HCT116 (cell line): Measurements from ENCODE around the gene SH3PXD2A. TPM values are rescaled to one million over a fixed set of nuclear protein-coding genes. Genes with fewer than 3 reads are reported as not detected.

ENCODE experiments used
- ATAC-seq: fragments of 200-7000 bp; cut with Tn5 transposase; 2 replicates; pipeline ENCODE4 v1.9.1; 2020; ENCODE audit warnings: mild to moderate bottlenecking, moderate library complexity
- BruUV-seq: library from RNA; stranded (reverse); fragments of 400-500 nt; replicated peaks from 2 replicates; lab custom pipeline; 2021; lab: Mats Ljungman, UMichigan
- CTCF ChIA-PET: fragments of 300-600 bp; sonication (Branson Sonifier 250); formaldehyde crosslinking; loops from one replicate; lab custom pipeline; 2021; ENCODE audit warnings: antibody characterized with exemption; lab: Charles Lee
- POLR2A ChIA-PET: fragments of 300-600, 350-600 bp; sonication (Branson Sonifier 250); formaldehyde crosslinking; loops from one replicate; lab custom pipeline; 2021; ENCODE audit warnings: antibody characterized with exemption; lab: Charles Lee
- RAD21 ChIA-PET, 2 experiments: fragments of 300-600 bp; sonication (Branson Sonifier 250); formaldehyde crosslinking; loops; one replicate each; lab custom pipeline; 2023; ENCODE audit warnings: low total read pairs in 2 of 2; ENCODE audit not compliant: uncharacterized antibody in 2 of 2, unreplicated experiment in 2 of 2, low non-redundant PET in 1 of 2; lab: Charles Lee
- DNase-seq: peaks from one replicate; pipeline ENCODE4 v3.0.0-alpha.2; 2010; ENCODE audit warnings: low read depth, low spot score
- H2AFZ ChIP-seq: fragments of 200-600 bp; shearing (Covaris generic), sonication (generic); 2 replicates; pipeline ENCODE4 v1.6.1; 2017; ENCODE audit warnings: low read depth, mixed run types, mixed read lengths, antibody characterized with exemption, low read length; ENCODE audit not compliant: poor library complexity, severe bottlenecking
- H3K27ac ChIP-seq: 2 replicates; pipeline ENCODE4 v1.5.1; 2012; ENCODE audit warnings: low read depth, low read length
- H3K27me3 ChIP-seq: fragments of 200-600 bp; sonication (generic); 2 replicates; pipeline ENCODE4 v1.6.1; 2016; ENCODE audit warnings: mixed run types, low read length, mixed read lengths; ENCODE audit not compliant: insufficient read depth
- H3K36me3 ChIP-seq, 2 experiments: fragments of 200-500 bp in 1 of 2; fragments of 200-600 bp in 1 of 2; sonication (Bioruptor generic) in 1 of 2; sonication (generic) in 1 of 2; 2 replicates each; pipeline versions ENCODE4 v1.5.1 to v1.6.1; 2014 to 2016; ENCODE audit warnings: low read length in 2 of 2, inconsistent platforms in 1 of 2, mixed read lengths in 1 of 2, mixed run types in 1 of 2; ENCODE audit not compliant: insufficient read depth in 2 of 2, control insufficient read depth in 1 of 2
- H3K4me1 ChIP-seq, 2 experiments: fragments of 200-600 bp in 1 of 2; sonication (generic) in 1 of 2; 2 replicates each; pipeline versions ENCODE4 v1.5.1 to v1.6.1; 2012 to 2017; ENCODE audit warnings: low read length in 2 of 2, inconsistent platforms in 1 of 2, mild to moderate bottlenecking in 1 of 2, mixed read lengths in 1 of 2, mixed run types in 1 of 2, moderate library complexity in 1 of 2; ENCODE audit not compliant: insufficient read depth in 2 of 2, control insufficient read depth in 1 of 2
- H3K4me2 ChIP-seq: fragments of 200-600 bp; sonication (generic); 2 replicates; pipeline ENCODE4 v1.6.1; 2017; ENCODE audit warnings: mixed run types, low read length, mixed read lengths
- H3K4me3 ChIP-seq, 2 experiments: fragments of 200-600 bp in 1 of 2; sonication (generic) in 1 of 2; replicated peaks in 1 of 2; 2 replicates each; pipeline ENCODE4 v1.5.1; 2011 to 2016; ENCODE audit warnings: low read length in 2 of 2, control low read depth in 1 of 2, low read depth in 1 of 2, mild to moderate bottlenecking in 1 of 2, mixed read lengths in 1 of 2, mixed run types in 1 of 2
- H3K79me2 ChIP-seq: fragments of 200-600 bp; sonication (generic); 2 replicates; pipeline ENCODE4 v1.6.1; 2017; ENCODE audit warnings: mild to moderate bottlenecking, mixed run types, low read length, moderate library complexity, mixed read lengths; ENCODE audit not compliant: insufficient read depth
- H3K9ac ChIP-seq: fragments of 200-600 bp; sonication (generic); 2 replicates; pipeline ENCODE4 v1.6.1; 2016; ENCODE audit warnings: low read length, mixed read lengths
- H3K9me2 ChIP-seq: fragments of 200-600 bp; sonication (generic), shearing (Covaris generic); 2 replicates; pipeline ENCODE4 v1.6.1; 2017; ENCODE audit warnings: mixed run types, mild to moderate bottlenecking, moderate library complexity; ENCODE audit not compliant: insufficient read depth
- H3K9me3 ChIP-seq, 2 experiments: fragments of 200-500 bp in 1 of 2; fragments of 200-600 bp in 1 of 2; sonication (Bioruptor generic) in 1 of 2; sonication (generic) in 1 of 2; 2 replicates each; pipeline ENCODE4 v1.6.1; 2014 to 2017; ENCODE audit warnings: low read length in 2 of 2, mixed read lengths in 2 of 2, inconsistent platforms in 1 of 2, low read depth in 1 of 2, mild to moderate bottlenecking in 1 of 2, mixed run types in 1 of 2, moderate library complexity in 1 of 2; ENCODE audit not compliant: control insufficient read depth in 1 of 2, insufficient read depth in 1 of 2
- H4K20me1 ChIP-seq: fragments of 200-600 bp; sonication (generic), shearing (Covaris generic); 2 replicates; pipeline ENCODE4 v1.6.1; 2017; ENCODE audit warnings: mixed run types, mild to moderate bottlenecking, moderate library complexity; ENCODE audit not compliant: insufficient read depth
- CBX3 ChIP-seq: IDR thresholded peaks from 2 replicates; pipeline ENCODE4 v1.6.1; 2012; ENCODE audit warnings: low read depth
- CEBPB ChIP-seq: IDR thresholded peaks from 2 replicates; pipeline ENCODE4 v1.6.1; 2012; ENCODE audit warnings: low read depth
- EGR1 ChIP-seq: IDR thresholded peaks from 2 replicates; pipeline ENCODE4 v1.6.1; 2012; ENCODE audit warnings: low read depth
- ELF1 ChIP-seq: IDR thresholded peaks from 2 replicates; pipeline ENCODE4 v1.6.1; 2012; ENCODE audit warnings: low read depth, borderline replicate concordance
- EZH2 ChIP-seq: fragments of 200-600 bp; sonication (generic); IDR thresholded peaks from 2 replicates; pipeline ENCODE4 v1.6.1; 2017; ENCODE audit warnings: antibody characterized with exemption, mixed run types
- EZH2phosphoT487 ChIP-seq: fragments of 200-600 bp; IDR thresholded peaks from 2 replicates; pipeline ENCODE4 v1.6.1; 2018; ENCODE audit warnings: antibody characterized with exemption, borderline replicate concordance
- FOSL1 ChIP-seq: IDR thresholded peaks from 2 replicates; pipeline ENCODE4 v1.6.1; 2012; ENCODE audit warnings: low read depth
- JUND ChIP-seq: IDR thresholded peaks from 2 replicates; pipeline ENCODE4 v1.6.1; 2012
- POLR2AphosphoS5 ChIP-seq: IDR thresholded peaks from 2 replicates; pipeline ENCODE4 v1.6.1; 2011; ENCODE audit warnings: mild to moderate bottlenecking, low read depth, low read length, moderate library complexity
- RAD21 ChIP-seq: IDR thresholded peaks from 2 replicates; pipeline ENCODE4 v1.6.1; 2012; ENCODE audit warnings: low read depth, mild to moderate bottlenecking
- SIN3A ChIP-seq: IDR thresholded peaks from 2 replicates; pipeline ENCODE4 v1.6.1; 2012; ENCODE audit warnings: low read depth
- SP1 ChIP-seq: IDR thresholded peaks from 2 replicates; pipeline ENCODE4 v1.6.1; 2012; ENCODE audit warnings: low read depth
- SRF ChIP-seq: IDR thresholded peaks from 2 replicates; pipeline ENCODE4 v1.6.1; 2012; ENCODE audit warnings: low read depth
- TCF7L2 ChIP-seq: IDR thresholded peaks from 2 replicates; pipeline ENCODE4 v1.7.0; 2011; ENCODE audit warnings: borderline replicate concordance, inconsistent platforms; ENCODE audit not compliant: insufficient read depth, insufficient read length; ENCODE audit errors: extremely low read depth
- YY1 ChIP-seq: IDR thresholded peaks from 2 replicates; pipeline ENCODE4 v1.6.1; 2011; ENCODE audit warnings: low read length, low read depth, moderate library complexity, mild to moderate bottlenecking; ENCODE audit not compliant: insufficient replicate concordance; ENCODE audit errors: extremely low read depth
- ZBTB33 ChIP-seq: IDR thresholded peaks from 2 replicates; pipeline ENCODE4 v1.6.1; 2011; ENCODE audit warnings: mild to moderate bottlenecking, low read length, moderate library complexity; ENCODE audit not compliant: insufficient replicate concordance; ENCODE audit errors: extremely low read depth
- ZFX ChIP-seq: fragments of 450-650 bp; IDR thresholded peaks from 2 replicates; pipeline ENCODE4 v1.6.1; 2017
- ZNF274 ChIP-seq: fragments of 200-500 bp; sonication (Bioruptor generic); IDR thresholded peaks from 2 replicates; pipeline ENCODE4 v1.6.1; 2014; ENCODE audit warnings: mild to moderate bottlenecking, low read depth, low read length, inconsistent platforms
- intact Hi-C: fragments of 100-400 bp; cut with micrococcal nuclease; formaldehyde crosslinking; loops from 2 replicates; pipeline ENCODE4 v1.10.0; 2022
- total RNA-seq: library from RNA; stranded (reverse); gene quantifications from one replicate; pipeline ENCODE4 v1.2.1, GENCODE V29; 2021; ENCODE audit not compliant: unreplicated experiment
- TF ChIP-seq, protein P1 (sequence below): IDR thresholded peaks from 2 replicates; pipeline ENCODE4 v1.6.1; 2012
- TF ChIP-seq, protein P2 (sequence below): IDR thresholded peaks from 2 replicates; pipeline ENCODE4 v1.6.1; 2012; ENCODE audit warnings: low read depth

Gene SH3PXD2A
- total RNA-seq, 1 experiment from 2014 or later = 8.7 TPM

DNA sequence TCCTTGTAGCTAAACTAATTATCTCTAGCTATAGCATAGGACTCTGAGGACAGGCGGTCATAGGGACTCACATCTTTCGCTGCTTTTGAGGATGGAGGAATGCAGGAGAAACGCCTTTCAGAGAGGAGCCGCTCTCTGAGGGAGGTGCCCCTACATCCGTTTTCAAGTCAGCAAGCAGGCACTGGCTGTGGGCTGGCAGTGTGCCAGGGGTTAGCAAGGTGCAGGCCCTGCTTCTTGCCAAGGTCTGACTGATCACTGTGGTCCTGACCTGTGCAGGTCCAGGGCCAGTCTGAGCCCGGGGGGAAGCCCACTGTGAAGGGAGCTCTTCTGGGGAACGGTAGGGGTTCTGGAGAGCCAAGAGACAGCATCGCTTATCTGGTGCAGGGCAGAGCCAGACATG is 89.4 kb downstream of the SH3PXD2A start:
- Histone ChIP-seq H3K4me1 (peaks cover 9 to 41% of the 10 kb centered on the region in 2 experiments), H3K36me3 (no peaks in the 10 kb centered on the region), H3K4me3 (no peak overlapping the region), H3K9me2 (no peaks in the 10 kb centered on the region), H3K79me2 (no peaks in the 10 kb centered on the region), H3K4me2 (no peak overlapping the region), H3K27ac (no peak overlapping the region), H3K27me3 (no peaks in the 10 kb centered on the region), H3K9ac (no peak overlapping the region), H4K20me1 (no peaks in the 10 kb centered on the region), H3K9me3 (no peaks in the 10 kb centered on the region), H2AFZ (no peak overlapping the region)
- ChIA-PET CTCF (no interaction called here), POLR2A (no interaction called here), RAD21 (no interaction called here)
- ATAC-seq = no peak
- TF ChIP-seq, protein P1, sequence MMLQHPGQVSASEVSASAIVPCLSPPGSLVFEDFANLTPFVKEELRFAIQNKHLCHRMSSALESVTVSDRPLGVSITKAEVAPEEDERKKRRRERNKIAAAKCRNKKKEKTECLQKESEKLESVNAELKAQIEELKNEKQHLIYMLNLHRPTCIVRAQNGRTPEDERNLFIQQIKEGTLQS = no peak
- no peak for TF ChIP-seq EZH2
- TF ChIP-seq SP1 = no peak
- TF ChIP-seq POLR2AphosphoS5 = no peak
- no peak for TF ChIP-seq SRF
- no peak for TF ChIP-seq YY1
- TF ChIP-seq TCF7L2 = no peak
- no peak for TF ChIP-seq ELF1
- no peak for TF ChIP-seq ZFX
- no peak for TF ChIP-seq ZBTB33
- no peak for TF ChIP-seq CEBPB
- no peak for TF ChIP-seq RAD21
- TF ChIP-seq FOSL1 = no peak
- no peak for TF ChIP-seq ZNF274
- TF ChIP-seq JUND = no peak
- no peak for TF ChIP-seq SIN3A
- no peak for TF ChIP-seq EZH2phosphoT487
- TF ChIP-seq, protein P2, sequence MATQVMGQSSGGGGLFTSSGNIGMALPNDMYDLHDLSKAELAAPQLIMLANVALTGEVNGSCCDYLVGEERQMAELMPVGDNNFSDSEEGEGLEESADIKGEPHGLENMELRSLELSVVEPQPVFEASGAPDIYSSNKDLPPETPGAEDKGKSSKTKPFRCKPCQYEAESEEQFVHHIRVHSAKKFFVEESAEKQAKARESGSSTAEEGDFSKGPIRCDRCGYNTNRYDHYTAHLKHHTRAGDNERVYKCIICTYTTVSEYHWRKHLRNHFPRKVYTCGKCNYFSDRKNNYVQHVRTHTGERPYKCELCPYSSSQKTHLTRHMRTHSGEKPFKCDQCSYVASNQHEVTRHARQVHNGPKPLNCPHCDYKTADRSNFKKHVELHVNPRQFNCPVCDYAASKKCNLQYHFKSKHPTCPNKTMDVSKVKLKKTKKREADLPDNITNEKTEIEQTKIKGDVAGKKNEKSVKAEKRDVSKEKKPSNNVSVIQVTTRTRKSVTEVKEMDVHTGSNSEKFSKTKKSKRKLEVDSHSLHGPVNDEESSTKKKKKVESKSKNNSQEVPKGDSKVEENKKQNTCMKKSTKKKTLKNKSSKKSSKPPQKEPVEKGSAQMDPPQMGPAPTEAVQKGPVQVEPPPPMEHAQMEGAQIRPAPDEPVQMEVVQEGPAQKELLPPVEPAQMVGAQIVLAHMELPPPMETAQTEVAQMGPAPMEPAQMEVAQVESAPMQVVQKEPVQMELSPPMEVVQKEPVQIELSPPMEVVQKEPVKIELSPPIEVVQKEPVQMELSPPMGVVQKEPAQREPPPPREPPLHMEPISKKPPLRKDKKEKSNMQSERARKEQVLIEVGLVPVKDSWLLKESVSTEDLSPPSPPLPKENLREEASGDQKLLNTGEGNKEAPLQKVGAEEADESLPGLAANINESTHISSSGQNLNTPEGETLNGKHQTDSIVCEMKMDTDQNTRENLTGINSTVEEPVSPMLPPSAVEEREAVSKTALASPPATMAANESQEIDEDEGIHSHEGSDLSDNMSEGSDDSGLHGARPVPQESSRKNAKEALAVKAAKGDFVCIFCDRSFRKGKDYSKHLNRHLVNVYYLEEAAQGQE = no peak
- no peak for TF ChIP-seq CBX3
- no peak for TF ChIP-seq EGR1
- BruUV-seq = no TSS peak
- intact Hi-C loops = no loop called here
- DNase-seq = no peak
